Measurements from ENCODE around the gene SLC6A13. TPM values are rescaled to one million over a fixed set of nuclear protein-coding genes. Genes with fewer than 3 reads are reported as not detected.

Gene SLC6A13
- total and polyA plus RNA-seq, 2 donors (not counting 3 experiments of a cell fraction or from before 2014, with no cell fraction given) = 0.14 TPM; not detected in 1

DNA sequence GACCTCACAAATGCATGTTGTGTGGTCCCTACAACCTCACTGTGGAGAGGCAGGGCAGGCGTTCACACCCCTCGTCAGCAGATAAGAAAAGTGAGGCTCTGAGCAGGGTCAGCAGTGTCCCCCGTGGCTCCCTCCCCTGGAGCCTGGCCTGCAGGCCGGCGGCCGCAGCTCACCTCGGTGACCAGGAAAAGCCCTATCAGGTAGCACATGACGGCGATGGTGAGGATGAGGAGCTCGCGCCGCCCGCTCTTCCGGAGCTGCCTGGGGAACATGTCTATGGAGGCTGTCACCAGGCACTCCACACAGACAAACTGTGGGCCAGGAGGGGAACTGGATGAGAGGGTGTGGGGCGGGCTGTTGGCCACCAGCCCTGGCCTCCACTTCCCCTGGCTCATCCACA is 66.7 kb downstream of the SLC6A13 start:
- CTCF ChIA-PET = no interaction called here
- POLR2A ChIA-PET = no interaction called here
- intact Hi-C loops (cut with micrococcal nuclease) = no loop called here

More for the DNA sequence above, 66.7 kb downstream of the SLC6A13 start:
- H4K20me1 ChIP-seq (replicated peaks; ENCODE audit: control insufficient read depth, extremely low read depth, insufficient read depth, low read length) = no peaks in the 10 kb centered on the region
- H3K4me2 ChIP-seq (ENCODE audit: insufficient read depth, low read length) = no peak overlapping the region
- H3K36me3 ChIP-seq (ENCODE audit: control insufficient read depth in 2 of 2, extremely low read depth in 1 of 2, insufficient read depth in 2 of 2, low read length in 2 of 2) = no peaks in the 10 kb centered on the region
- H3K9me3 ChIP-seq (replicated peaks; ENCODE audit: control insufficient read depth, insufficient read depth, low read length) = no peaks in the 10 kb centered on the region
- DNase-seq (ENCODE audit: low read depth, low spot score) = no peak
- TF ChIP-seq POLR2A (IDR thresholded peaks at IDR 0.05; ENCODE audit: low read depth, low read length) = no peak
- no peak for TF ChIP-seq POLR2AphosphoS5 (IDR thresholded peaks at IDR 0.05; ENCODE audit: insufficient read depth, low read depth, low read length)
- TF ChIP-seq, protein P1, sequence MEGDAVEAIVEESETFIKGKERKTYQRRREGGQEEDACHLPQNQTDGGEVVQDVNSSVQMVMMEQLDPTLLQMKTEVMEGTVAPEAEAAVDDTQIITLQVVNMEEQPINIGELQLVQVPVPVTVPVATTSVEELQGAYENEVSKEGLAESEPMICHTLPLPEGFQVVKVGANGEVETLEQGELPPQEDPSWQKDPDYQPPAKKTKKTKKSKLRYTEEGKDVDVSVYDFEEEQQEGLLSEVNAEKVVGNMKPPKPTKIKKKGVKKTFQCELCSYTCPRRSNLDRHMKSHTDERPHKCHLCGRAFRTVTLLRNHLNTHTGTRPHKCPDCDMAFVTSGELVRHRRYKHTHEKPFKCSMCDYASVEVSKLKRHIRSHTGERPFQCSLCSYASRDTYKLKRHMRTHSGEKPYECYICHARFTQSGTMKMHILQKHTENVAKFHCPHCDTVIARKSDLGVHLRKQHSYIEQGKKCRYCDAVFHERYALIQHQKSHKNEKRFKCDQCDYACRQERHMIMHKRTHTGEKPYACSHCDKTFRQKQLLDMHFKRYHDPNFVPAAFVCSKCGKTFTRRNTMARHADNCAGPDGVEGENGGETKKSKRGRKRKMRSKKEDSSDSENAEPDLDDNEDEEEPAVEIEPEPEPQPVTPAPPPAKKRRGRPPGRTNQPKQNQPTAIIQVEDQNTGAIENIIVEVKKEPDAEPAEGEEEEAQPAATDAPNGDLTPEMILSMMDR (IDR thresholded peaks at IDR 0.05; ENCODE audit: extremely low read depth in 1 of 2, insufficient read depth in 1 of 2, low read depth in 1 of 2, low read length in 2 of 2) = no peak
- no peak for TF ChIP-seq MYC (IDR thresholded peaks at IDR 0.05; ENCODE audit: low read depth, low read length)
- TF ChIP-seq JUN (IDR thresholded peaks at IDR 0.05; ENCODE audit: borderline replicate concordance, insufficient read depth, insufficient read length, low read depth) = no peak
- TF ChIP-seq GATA2 (IDR thresholded peaks at IDR 0.05; ENCODE audit: insufficient read depth, insufficient read length, low read depth, low read length) = no peak
- TF ChIP-seq EZH2 (IDR thresholded peaks at IDR 0.05; ENCODE audit: borderline replicate concordance, low read depth, low read length, severe bottlenecking) = no peak
- TF ChIP-seq, protein P2, sequence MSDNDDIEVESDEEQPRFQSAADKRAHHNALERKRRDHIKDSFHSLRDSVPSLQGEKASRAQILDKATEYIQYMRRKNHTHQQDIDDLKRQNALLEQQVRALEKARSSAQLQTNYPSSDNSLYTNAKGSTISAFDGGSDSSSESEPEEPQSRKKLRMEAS (IDR thresholded peaks at IDR 0.05; ENCODE audit: insufficient read depth, insufficient read length) = no peak
- no peak for TF ChIP-seq FOS (IDR thresholded peaks at IDR 0.05; ENCODE audit: borderline replicate concordance, insufficient read depth, low read length)
- FAIRE-seq = no peak
- no peak overlapping the region for H3K4me3 ChIP-seq (replicated peaks in 1 of 3; ENCODE audit: insufficient read depth in 1 of 3, low read depth in 1 of 3, low read length in 3 of 3)
- dilution Hi-C loops (cut with MboI; ENCODE audit: extremely low pct_ligation_motif_present, low sequenced_read_pairs) = no loop called here
- H3K4me1 ChIP-seq (ENCODE audit: control insufficient read depth, extremely low read depth, insufficient read depth, low read length) = no peaks in the 10 kb centered on the region
- H3K9ac ChIP-seq (replicated peaks; ENCODE audit: extremely low read depth, insufficient read depth, low read length) = no peak overlapping the region
- no peak overlapping the region for H3K27ac ChIP-seq (ENCODE audit: insufficient read depth, low read depth, low read length)
- no peaks in the 10 kb centered on the region for H3K79me2 ChIP-seq (ENCODE audit: control insufficient read depth, insufficient read depth, low read length)
- H3K9me1 ChIP-seq (replicated peaks; ENCODE audit: control insufficient read depth, extremely low read depth, insufficient read depth, low read length) = no peaks in the 10 kb centered on the region
- no peaks in the 10 kb centered on the region for H3K27me3 ChIP-seq (ENCODE audit: control insufficient read depth in 2 of 2, insufficient read depth in 2 of 2, low read length in 2 of 2)
- no TSS peak for BruUV-seq (replicated peaks)
- H2AFZ ChIP-seq (ENCODE audit: low read depth, low read length) = no peak overlapping the region

Data from endothelial cell of umbilical vein (primary cell).